Endothelial cell of hepatic sinusoid (primary cell): ENCODE data around the gene TFAM.

ENCODE experiments used
- in situ Hi-C: cut with HindIII; loops from 2 replicates; pipeline ENCODE4 v1.10.0; 2017; ENCODE audit warnings: low sequenced_read_pairs

Gene TFAM

DNA sequence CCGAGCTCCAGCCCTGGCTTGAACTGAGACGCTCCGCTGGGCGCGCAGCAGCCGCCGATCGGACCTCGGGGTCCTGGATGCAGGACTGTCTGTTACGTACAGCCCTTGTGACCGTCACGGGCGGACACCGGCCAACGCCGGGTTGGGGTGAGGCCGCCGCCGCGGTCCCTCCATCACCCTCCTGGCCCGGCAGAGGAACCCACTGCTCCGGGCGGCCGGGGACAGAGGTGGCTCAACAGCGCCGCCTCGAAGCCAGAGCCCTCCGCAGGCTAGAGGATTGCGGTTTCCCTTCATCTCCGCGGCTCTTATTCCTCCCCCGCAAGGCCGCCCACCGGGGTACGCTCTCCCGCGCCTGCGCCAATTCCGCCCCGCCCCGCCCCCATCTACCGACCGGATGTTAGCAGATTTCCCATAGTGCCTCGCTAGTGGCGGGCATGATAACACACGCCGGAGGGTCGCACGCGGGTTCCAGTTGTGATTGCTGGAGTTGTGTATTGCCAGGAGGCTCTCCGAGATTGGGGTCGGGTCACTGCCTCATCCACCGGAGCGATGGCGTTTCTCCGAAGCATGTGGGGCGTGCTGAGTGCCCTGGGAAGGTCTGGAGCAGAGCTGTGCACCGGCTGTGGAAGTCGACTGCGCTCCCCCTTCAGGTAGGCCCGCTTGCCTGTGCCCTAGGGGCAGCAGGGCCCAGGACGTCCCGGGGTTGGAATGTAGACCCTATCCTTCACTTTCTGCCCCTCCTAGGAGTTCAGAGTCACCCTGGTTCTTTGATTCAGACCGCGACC, at the start of gene TFAM:
Gene TFAM, plus strand, starts transcription at position 412 of the 785 bp plus-strand sequence. Its CDS starts 138 bp downstream, at position 550.
- in situ Hi-C loops, result no loop called here

DNA sequence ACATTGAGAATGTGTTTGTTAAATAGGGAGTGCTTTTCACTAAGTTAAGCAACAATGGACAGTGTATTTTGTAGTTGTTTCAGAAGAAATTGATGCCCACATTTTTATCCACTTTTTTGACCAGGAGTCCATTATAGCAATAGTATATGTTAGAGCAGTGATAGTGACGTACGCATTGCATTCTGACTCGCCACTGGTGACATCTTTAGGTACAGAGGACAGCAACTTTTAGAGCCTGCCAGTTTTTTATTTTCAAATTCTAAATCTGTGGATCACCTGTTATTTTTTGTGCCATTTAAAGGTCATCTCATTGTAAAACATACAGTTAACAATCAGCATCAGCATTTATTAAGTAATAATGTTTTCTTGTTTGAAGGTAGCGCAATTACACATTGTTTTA, 49.0 kb upstream of the TFAM start:
- in situ Hi-C loops, result no loop called here

DNA sequence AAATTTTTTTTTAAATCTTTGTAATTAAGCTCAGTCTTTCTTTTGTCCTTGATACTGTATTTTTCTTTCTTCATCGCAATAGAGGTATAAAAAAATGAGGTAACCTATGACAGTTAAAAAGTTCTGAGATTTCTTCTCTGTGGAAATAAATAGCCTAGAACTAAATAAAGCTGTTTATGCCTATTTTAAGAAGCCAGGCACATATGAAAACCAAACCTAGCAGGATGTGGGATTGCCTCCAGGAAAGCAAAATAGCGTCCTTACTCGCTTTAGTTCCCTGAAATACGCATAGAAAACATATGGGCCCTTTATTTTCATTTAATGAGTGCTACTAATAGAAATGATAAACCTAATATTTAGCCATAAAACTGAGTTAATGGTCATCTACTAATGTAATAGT, 43.8 kb upstream of the TFAM start:
- in situ Hi-C loops, result no loop called here

DNA sequence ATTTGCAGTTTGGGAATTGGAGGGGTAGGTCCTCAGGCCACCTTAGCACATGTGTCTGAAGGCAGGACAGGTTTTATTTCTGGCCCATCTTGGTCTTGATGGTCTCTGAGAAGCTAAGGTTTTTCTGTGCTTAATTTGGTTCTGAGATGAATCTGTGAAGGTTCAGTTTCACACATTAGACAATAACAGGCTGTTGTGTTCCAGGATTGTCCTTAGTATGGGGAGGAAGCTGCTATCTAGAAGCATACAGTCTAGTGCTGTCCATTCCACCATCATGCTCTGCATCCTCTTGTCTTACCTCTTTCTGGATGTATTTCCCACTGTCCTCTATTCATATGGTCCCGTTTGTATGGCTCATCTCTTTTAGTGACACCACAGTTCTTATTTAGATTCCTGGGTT, 43.3 kb upstream of the TFAM start:
- in situ Hi-C loops, result no loop called here

DNA sequence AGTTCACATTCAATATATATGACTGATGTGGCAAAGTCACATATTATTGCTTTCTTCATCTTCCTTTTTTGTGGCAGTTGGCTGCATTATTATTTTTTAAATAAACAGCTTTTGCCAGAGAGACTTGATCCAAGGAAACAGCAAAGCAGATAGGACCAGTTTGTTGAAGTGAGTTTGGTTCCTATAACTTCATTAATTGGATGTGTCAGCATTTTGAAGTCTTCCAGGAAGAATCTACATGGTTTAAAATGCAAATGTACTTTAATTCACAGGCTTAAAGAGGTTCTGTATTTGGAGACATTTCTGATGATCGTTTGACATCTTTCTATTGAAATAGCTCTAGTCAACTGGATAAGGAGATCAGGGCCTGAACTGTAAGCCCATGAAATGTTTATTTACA, 37.2 kb upstream of the TFAM start:
- in situ Hi-C loops, result no loop called here

DNA sequence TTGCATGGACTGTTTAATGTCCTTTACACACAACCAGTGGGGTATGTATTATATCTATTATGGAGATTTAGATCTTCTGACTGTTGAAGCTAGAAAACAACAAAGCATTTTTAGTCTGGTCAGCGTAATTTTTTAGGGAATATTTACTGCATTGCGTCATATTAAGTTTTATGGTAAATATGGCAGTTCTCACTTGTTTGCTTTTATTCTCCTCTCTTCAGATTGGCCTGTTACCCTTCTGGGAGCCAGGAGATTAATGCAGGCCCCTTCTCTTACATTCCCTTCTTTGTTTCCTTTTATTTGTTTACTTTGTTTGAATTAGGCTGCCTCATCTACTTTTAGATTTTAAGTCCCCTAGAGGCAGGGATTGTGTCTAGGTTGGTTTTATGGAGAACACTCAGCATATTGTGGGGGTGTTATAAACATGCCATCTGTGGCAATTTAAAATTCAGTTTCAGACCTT, 36.6 kb upstream of the TFAM start:
- in situ Hi-C loops, result no loop called here

DNA sequence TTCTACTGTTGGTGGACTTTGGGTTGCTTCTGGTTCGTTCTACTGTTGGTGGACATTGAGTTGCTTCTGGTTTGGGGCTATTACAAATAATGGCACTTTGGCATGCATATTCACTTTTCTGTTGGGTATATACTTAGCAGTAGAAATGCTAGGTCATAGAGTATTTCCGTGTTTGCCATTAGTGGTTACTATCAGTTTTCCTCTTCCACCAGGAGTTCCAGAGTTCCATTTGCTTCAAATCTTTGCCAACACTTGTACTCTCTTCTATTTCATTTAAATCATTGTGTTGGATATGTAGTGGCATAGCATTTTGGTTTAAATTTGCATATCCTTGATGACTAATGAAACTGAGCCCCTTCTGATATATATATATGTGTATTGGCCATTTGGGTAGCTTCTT, 35.2 kb upstream of the TFAM start:
- in situ Hi-C loops, result no loop called here

DNA sequence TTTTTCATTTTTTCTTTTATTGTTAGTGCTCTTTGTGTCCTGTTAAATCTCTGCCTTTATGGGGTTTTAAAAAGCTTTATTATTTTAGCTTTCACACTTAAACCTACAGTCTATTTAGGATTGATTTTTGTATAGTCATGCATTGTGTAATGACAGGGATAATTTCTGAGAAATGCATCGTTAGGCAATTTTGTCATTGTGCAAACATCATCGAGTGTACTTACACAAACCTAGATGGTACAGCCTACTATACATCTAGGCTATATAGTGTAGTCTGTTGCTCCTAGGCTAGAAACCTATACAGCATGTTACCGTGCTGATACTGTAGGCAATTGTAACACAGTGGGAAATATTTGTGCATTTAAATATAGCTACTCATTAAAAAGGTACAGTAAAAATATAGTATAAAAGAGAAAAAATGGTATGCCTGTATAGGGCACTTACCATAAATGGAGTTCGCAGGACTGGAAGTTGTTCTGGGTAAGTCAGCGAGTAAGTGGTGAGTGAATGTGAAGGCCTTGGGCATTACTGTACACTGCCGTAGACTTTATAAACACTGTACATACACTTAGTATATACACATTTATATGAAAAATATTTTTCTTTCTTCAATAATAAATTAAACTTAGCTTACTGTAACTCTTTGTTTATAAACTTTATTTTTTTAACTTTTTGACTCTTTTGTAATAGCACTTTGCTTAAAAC, 34.4 kb upstream of the TFAM start:
- in situ Hi-C loops, result no loop called here

DNA sequence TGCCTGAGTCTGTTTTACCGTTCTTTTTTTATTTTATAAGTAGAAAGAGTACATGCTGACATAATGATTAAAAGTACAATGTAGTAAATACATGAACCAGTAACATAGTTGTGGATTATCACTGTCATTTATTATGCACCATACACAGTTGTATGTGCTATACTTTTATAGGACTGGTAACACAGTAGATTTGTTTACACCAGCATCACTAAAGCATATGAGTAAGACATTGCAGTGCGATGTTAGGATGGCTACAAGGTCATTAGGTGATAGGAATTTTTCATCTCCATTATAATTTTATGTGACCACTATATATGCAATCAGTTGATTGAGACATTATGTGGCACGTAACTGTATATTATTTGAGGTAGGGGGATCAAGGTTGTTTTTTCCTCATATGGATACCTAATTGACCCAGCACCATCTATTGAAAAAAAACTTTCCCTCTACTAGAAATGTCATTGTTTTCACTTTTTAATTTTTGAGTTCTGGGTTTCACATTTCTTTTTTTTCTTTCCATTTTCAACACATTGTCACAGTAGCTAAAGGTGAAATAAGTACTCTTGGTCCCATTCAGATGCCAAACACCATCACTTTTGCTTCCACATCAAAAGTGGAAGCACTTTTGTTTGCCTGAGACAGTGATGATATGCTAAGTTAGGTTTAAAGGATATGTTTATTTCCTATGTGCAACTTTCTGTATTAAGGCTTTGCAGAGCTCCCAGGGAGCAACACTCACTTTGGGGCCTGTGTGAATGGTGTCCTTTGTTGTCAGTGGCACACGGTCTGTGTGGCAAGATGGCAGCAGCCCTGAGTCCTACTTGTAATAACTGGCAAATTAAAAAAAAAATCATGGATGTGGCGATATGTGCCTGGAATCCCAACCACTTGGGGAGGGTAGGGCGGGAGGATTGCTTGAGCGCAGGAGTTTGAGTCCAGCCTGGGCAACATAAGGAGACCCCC, 33.3 kb upstream of the TFAM start:
- in situ Hi-C loops, result no loop called here

DNA sequence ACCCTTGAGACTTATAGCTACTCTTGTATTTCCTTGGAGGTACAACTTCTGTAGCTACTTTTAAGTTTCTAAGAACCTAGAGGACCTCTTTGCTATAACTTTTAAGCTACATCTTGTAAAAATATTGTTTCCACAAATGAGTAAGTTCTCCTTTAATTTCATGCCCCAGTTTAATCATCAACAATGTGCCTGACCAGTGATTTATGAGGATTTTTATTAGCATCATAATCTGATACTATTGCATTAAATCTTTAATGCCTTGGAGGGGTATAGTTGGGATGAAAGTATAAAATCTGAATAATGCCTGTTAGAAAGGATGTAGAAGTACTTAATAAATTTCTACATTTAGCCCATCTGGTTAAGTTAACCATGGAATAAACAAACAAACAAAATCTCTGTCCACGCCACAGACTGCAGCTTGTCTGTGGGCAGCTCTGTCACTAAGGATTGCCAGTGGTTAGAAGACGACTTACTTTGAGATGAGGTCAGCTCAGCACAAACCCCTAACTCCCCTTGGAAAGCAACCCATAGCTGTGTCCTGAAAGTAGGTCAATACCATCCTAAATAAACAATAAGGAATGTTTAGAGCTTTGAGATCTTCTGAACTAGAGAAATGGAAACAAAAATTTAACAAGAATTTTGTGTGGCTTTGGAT, 32.1 kb upstream of the TFAM start:
- in situ Hi-C loops, result no loop called here

DNA sequence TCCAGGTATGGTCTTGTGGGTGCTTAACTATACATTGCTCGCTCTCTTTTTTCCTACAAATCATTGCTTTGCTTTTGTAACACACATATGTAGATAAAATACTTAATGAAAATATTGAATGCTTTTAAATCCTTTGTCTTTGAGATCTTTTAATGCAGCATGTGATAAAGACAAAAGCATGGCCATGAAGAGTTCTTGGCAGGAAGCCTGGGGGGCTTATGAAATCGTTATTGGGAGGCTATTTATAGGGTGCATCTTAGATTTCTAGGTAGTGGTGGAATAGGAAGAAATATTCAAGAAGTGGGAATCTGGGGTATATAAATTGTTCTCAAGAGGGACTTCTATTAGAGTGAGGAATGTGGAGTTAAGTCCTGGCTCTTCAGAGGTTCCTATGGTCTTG, 28.5 kb upstream of the TFAM start:
- in situ Hi-C loops, result no loop called here

DNA sequence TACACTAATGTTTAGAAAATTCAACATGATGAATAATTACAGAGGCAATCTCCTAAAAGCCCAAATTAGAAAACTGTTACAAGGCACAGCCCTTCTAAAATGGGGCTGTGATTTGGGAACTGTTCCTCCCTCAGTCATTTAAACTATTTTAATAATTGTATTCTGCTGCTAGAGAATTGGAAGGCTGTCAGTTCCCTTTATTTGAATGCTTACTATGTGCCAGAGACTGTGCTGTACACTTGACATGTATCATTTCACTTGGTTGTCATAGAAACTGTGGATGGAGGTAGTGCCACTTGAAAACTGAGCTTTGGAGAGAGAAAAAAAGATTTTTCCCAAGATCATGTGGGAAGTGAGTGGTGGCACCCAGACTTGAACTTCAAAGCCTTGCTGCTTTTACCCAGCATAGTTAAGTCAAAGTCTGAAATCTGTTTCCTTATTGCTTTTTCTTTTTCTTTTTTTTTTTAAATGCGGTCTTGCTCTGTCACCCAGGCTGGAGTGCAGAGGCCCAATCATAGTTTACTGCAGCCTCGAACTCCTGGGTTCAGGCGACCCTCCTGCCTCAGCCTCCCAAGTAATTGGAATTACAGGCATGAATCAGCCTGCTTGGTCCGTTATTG, 26.8 kb upstream of the TFAM start:
- in situ Hi-C loops, result no loop called here

DNA sequence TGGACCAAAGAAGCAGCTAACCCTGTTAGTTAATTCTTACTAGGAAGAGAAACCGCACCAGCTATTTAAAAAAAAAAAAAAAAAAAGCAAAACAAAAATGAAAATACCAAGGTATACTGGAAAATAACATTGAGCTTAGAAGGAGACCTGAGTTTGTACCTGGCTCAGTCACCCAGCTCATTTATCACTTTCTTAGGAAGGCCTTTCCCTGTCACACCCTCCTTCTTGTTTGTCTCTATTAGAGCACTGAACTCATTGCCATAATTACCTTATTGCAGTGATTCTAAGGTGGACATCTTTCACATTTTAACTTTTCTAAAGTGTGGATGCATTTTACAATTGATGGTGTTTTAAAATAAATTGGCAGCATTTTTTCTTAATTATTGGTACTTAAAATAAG, 26.3 kb upstream of the TFAM start:
- in situ Hi-C loops, result no loop called here

DNA sequence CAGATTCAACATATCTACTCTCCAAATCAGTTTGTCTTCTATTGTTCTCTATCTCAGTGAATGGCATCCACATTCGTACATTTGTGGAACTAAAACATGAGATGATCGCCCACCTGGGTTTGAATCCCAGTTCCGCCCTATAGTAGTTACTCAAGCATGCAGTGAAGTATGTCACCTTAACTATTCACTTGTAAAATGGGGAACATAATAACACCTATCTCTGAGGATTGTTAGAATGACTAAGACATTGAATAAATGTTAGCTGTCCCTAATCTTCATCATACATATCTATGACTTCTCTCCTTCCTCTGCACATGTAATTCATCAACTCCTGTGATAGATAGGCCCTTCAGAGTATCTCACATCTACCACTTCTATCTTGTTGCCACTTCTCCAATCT, 25.7 kb upstream of the TFAM start:
- in situ Hi-C loops, result no loop called here

DNA sequence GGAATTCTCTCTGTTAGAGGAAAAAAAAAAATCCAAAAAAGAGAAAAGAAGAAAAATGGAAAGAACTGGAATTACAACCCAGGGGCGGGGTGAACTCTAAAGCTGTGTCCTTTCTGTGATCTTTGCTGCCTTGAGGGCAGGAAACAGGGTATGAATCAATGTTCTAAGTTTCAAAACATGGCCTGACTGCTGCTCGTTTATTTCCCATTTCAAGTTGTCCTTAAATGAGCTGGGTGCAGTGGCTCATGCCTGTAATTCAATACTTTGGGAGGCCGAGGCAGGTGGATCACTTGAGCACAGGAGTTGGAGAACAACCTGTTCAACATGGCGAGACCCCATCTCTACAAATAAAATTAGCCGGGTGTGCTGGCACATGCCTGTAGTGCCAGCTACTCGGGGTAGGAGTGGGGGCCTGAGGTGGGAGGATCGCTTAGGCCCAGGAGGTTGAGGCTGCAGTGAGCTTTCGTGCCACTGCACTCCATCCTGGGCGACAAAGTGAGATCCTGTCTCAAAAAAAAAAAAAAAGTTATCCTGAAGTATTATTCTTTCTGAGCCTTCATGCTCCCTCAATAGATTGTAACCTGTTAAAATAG, 24.7 kb upstream of the TFAM start:
- in situ Hi-C loops, result no loop called here

DNA sequence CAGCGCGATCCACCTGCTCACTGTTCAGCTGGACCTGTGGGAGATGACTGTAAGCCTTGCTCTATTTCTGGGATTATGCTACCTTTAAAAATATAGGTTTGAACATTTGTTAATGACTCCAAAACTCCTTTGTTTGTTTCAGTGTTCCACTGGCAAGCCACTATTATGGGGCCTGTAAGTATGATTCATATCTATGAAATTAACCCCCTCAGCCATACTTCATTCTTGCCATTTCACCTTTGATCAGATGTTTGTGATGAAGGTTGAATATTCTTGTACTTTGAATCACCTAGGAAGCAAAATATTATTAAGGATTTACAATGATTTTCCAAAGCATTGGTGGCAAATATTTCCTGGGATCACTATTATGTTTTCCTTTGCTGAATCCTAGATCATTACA, 23.9 kb upstream of the TFAM start:
- in situ Hi-C loops, result no loop called here

DNA sequence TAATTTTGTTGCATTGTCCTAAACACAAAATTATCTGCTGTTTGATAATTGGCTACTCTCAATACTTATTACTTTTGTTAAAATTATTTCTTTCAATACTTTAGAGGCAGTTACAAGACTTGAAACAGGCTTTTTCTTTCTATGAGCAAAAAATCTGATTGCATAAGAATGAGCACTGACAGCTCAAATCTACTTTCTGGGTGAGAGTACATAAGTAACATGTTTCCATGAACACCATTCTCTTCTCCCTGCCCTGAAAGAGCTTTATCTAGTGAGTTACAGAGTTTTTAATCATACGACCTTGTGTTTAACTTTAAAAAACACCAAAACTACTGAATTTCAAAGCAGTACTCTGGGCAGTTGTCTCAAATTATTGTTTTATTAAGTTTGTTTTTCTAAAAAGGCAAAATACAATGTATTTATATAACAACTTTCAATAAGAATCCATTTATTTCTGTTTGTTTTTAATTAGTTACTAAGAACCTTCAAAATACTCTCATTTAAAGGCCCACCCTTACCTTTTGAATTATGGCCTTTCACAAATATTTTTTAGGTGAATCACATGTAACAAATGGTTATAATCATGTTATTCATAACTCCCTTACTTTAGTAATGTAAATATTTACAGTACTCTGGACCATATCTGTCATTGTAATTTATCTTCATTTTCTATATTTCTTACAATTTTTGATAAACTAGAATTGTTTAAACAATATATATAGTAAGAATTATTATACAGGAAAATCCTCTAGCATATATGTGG, 23.0 kb upstream of the TFAM start:
- in situ Hi-C loops, result no loop called here

DNA sequence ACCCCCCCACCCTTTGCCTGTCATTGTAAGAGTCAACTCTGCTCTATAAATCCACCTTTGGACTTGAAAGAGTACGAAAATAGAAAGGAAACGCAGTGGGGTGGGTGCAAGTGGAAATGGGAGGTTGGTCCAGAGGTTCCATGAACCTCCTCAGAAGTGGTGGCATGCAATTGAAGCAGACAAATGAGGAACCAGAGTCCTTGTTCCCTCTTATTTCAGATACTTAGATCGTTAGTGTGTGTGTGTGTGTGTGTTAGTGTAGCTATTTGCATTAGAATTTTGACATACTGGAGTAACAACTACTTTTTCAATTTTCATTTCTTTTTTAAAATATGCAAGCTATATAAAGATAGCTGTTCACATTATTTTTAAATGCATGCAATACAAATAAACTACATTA, 18.1 kb upstream of the TFAM start:
- in situ Hi-C loops, result no loop called here

DNA sequence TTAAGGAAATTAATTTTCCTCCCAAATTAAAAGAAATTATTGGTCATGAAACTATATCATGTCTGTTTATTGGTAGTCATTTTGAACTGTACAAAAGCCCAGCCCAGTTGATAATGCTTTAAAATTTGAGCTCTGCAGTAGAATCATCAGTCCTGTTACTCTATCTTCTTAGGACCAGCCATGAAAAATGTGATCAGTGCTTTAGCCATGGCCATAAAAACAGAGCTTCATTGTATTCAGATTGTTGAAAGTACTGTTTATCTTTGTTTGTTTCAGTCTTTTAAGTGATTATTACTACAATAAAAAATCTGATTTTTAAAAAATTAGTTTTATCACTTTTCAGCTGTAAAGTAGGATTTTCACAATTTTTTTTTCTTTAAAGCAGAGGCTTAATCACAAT, 13.7 kb upstream of the TFAM start:
- in situ Hi-C loops, result no loop called here
